ENCODE measurements around the gene COMMD1. TPM values are rescaled to one million over a fixed set of nuclear protein-coding genes. Genes with fewer than 3 reads are reported as not detected.
A peak's percentile ranks its signal among the peaks of the same experiment; 100 is the strongest.
"Not testable (repeated sequence)": the region's sequence is repeated elsewhere in the genome, so short reads cannot be mapped to it uniquely, and the experiment has no call there.

The COMMD1 gene
- total RNA-seq, 1 donor from 2014 or later, result 57.3 TPM

GRCh38 chr2:62147610-62148301, 242.3 kb downstream of the COMMD1 start:
- intact Hi-C loops (cut with micrococcal nuclease), result no loop called here
- ATAC-seq, result no peak
- DNase-seq, result no peak

GRCh38 chr2:62149708-62150107, 244.2 kb downstream of the COMMD1 start:
- no peak for DNase-seq
- ATAC-seq, result peak; percentile 49
- intact Hi-C loops (cut with micrococcal nuclease), result no loop called here

GRCh38 chr2:62150597-62151305, 245.3 kb downstream of the COMMD1 start:
- peak; percentile 80 for ATAC-seq
- no peak for DNase-seq
- intact Hi-C loops (cut with micrococcal nuclease), result no loop called here

- DNase-seq, result peak; percentile 55
- intact Hi-C loops (cut with micrococcal nuclease), result no loop called here
- peak; percentile 91 for ATAC-seq
These were observed 245.8 kb downstream of the COMMD1 start for GRCh38 chr2:62151306-62151638.

GRCh38 chr2:62152000-62152399, 246.5 kb downstream of the COMMD1 start:
- DNase-seq (no peak), ATAC-seq (no peak)
- intact Hi-C loops (cut with micrococcal nuclease), result no loop called here

GRCh38 chr2:62156861-62157496, 251.5 kb downstream of the COMMD1 start:
- ATAC-seq, result peak; percentile 36
- intact Hi-C loops (cut with micrococcal nuclease), result no loop called here

GRCh38 chr2:62158444-62159121, 253.1 kb downstream of the COMMD1 start:
- ATAC-seq, result peak; percentile 78
- intact Hi-C loops (cut with micrococcal nuclease), result no loop called here
- peak; percentile 39 for DNase-seq

More at GRCh38 chr2:62156861-62157496, 251.5 kb downstream of the COMMD1 start:
- no peak for DNase-seq

- DNase-seq; intact Hi-C loops (cut with micrococcal nuclease); ATAC-seq: not testable (repeated sequence)
These were observed 255.2 kb downstream of the COMMD1 start for GRCh38 chr2:62160691-62161090.

GRCh38 chr2:62163106-62163831, 257.8 kb downstream of the COMMD1 start:
- ATAC-seq (no peak), DNase-seq (no peak)
- intact Hi-C loops (cut with micrococcal nuclease), result no loop called here

GRCh38 chr2:62163834-62164233, 258.4 kb downstream of the COMMD1 start:
- intact Hi-C loops (cut with micrococcal nuclease), result no loop called here
- DNase-seq (no peak), ATAC-seq (peak; percentile 52)

GRCh38 chr2:62175728-62176127, 270.3 kb downstream of the COMMD1 start:
- DNase-seq (no peak), ATAC-seq (peak; percentile 79)
- intact Hi-C loops (cut with micrococcal nuclease), result no loop called here

- peak; percentile 41 for ATAC-seq
- no peak for DNase-seq
- intact Hi-C loops (cut with micrococcal nuclease), result no loop called here
These were observed 271.3 kb downstream of the COMMD1 start for GRCh38 chr2:62176801-62177200.

- DNase-seq (no peak), ATAC-seq (peak; percentile 70)
- intact Hi-C loops (cut with micrococcal nuclease), result no loop called here
These were observed 272.0 kb downstream of the COMMD1 start for GRCh38 chr2:62177392-62178049.

GRCh38 chr2:62178741-62179271, 273.3 kb downstream of the COMMD1 start:
- peak; percentile 43 for DNase-seq
- intact Hi-C loops (cut with micrococcal nuclease), result no loop called here
- ATAC-seq, result peak; percentile 82

- ATAC-seq (no peak), DNase-seq (no peak)
- intact Hi-C loops (cut with micrococcal nuclease), result no loop called here
These were observed 275.5 kb downstream of the COMMD1 start for GRCh38 chr2:62180975-62181374.

- no peak for ATAC-seq
- intact Hi-C loops (cut with micrococcal nuclease), result no loop called here
These were observed 276.4 kb downstream of the COMMD1 start for GRCh38 chr2:62181843-62182242.

GRCh38 chr2:62184512-62185230, 279.2 kb downstream of the COMMD1 start:
- ATAC-seq (no peak), DNase-seq (no peak)
- intact Hi-C loops (cut with micrococcal nuclease), result no loop called here

More at GRCh38 chr2:62181843-62182242, 276.4 kb downstream of the COMMD1 start:
- no peak for DNase-seq

All from left ventricle myocardium superior (tissue), 1 donor.